Muscle layer of colon (tissue), 2 donors: Measurements from ENCODE around the gene ASCC3.

Experiments
- H3K27ac ChIP-seq: one replicate; pipeline ENCODE4 v1.7.0; 2013; ENCODE audit warnings: low read depth, mild to moderate bottlenecking, low read length, moderate library complexity
- H3K27me3 ChIP-seq, 2 donors: one replicate each; pipeline ENCODE4 v1.7.0; 2013; ENCODE audit warnings: low read length in 2 of 2, mild to moderate bottlenecking in 2 of 2; ENCODE audit not compliant: insufficient read depth in 2 of 2, control insufficient read depth in 1 of 2
- H3K36me3 ChIP-seq: one replicate; pipeline ENCODE4 v1.7.0; 2013; ENCODE audit warnings: mild to moderate bottlenecking, low read length; ENCODE audit not compliant: insufficient read depth
- H3K4me1 ChIP-seq: one replicate; pipeline ENCODE4 v1.7.0; 2013; ENCODE audit warnings: mild to moderate bottlenecking, low read length; ENCODE audit not compliant: insufficient read depth
- H3K4me3 ChIP-seq, 2 donors: one replicate each; pipeline ENCODE4 v1.7.0; 2013; ENCODE audit warnings: low read length in 2 of 2, low read depth in 1 of 2, mild to moderate bottlenecking in 1 of 2, moderate library complexity in 1 of 2
- H3K9ac ChIP-seq: one replicate; pipeline ENCODE4 v1.7.0; 2013; ENCODE audit warnings: low read length
- H3K9me3 ChIP-seq: one replicate; pipeline ENCODE4 v1.7.0; 2013; ENCODE audit warnings: mild to moderate bottlenecking, low read length
- donor health status: abdominal sarcoma.
- donor health status: Adenocarcinoma of cecum.

Gene ASCC3

DNA sequence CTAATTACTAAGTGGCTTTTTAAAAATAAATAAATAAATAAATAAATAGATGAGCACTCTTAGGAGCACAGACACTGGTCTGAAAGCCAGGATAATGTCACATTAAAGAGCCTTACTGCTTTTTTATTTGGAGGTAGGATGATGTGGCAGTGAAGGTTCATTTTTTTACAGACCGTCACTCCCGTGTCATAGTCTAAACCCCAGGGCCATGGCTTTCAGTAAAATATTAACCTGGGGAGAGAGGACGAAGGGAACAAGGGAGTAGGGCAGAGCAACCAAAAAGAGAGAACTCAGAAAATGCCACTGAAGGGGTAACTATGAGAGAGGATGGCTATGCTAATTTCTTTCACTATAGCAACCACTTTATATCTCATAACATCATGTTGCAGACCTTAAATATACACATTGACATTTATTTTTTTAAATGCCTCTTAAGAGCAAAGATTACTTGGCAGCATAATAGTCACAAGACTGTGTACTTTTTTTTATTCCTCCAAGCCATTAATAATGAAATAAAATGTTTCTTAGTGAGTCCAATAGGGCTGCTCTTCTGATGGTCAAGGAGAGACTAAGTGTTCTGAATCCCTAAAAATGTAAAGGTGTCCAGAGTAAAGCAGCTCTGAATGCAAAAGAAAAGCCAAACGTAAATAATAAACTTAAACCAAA, 315.6 kb downstream of the ASCC3 start:
- Histone ChIP-seq H3K27me3 (no peaks in the 10 kb centered on the region), H3K27ac (no peak overlapping the region), H3K36me3 (no peaks in the 10 kb centered on the region), H3K9ac (no peak overlapping the region), H3K9me3 (no peaks in the 10 kb centered on the region), H3K4me3 (no peak overlapping the region), H3K4me1 (no peaks in the 10 kb centered on the region)

DNA sequence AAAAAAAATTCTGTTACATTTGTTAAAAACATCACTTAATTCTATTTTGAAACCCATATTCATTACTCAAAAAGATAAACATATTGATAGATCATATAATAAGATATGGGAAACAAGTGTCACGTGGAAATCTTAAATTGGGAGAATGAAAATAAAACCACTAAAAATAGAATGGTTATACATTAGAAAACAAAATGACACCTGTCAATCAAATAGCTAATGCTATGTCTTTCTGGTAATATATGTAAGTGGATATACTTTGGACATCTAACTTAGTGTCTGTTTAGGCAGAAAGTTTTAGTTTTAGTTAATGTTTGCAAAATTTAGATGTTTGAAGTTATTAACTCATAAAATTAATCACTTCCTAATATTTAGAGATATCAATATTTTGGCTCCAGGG, 321.3 kb downstream of the ASCC3 start:
- no peak overlapping the region for H3K9ac ChIP-seq
- H3K36me3 ChIP-seq = no peaks in the 10 kb centered on the region
- no peaks in the 10 kb centered on the region for H3K4me1 ChIP-seq
- H3K9me3 ChIP-seq = no peaks in the 10 kb centered on the region
- H3K27me3 ChIP-seq = no peaks in the 10 kb centered on the region
- H3K27ac ChIP-seq = no peak overlapping the region
- H3K4me3 ChIP-seq = no peak overlapping the region

DNA sequence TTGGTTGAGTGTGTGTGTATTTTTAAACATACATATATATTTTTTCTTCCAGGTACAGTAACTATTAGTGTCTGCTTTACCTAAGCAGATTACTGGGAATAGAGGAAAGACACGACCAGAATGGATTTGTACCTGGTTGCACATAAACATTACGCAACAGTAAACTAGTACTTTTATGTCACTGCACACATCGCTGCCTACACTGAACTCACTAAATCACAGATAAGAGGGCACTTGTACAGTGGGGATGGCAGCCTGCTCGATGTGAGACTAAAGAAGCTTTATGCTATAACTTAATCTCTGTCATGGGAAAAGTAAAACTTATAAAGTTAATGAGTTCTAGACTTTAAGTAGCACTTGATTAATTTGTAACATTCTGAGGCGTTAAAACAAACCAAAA, 326.9 kb downstream of the ASCC3 start:
- Histone ChIP-seq H3K4me1 (no peaks in the 10 kb centered on the region), H3K27ac (no peak overlapping the region), H3K9ac (no peak overlapping the region), H3K27me3 (no peaks in the 10 kb centered on the region), H3K9me3 (no peaks in the 10 kb centered on the region), H3K36me3 (no peaks in the 10 kb centered on the region), H3K4me3 (no peak overlapping the region)

GRCh38 chr6:100553243-100553642, 327.9 kb downstream of the ASCC3 start:
- H3K4me1 ChIP-seq = no peaks in the 10 kb centered on the region
- H3K9me3 ChIP-seq = no peaks in the 10 kb centered on the region
- no peaks in the 10 kb centered on the region for H3K36me3 ChIP-seq
- H3K27me3 ChIP-seq = no peaks in the 10 kb centered on the region
- H3K9ac ChIP-seq = no peak overlapping the region
- no peak overlapping the region for H3K27ac ChIP-seq
- no peak overlapping the region for H3K4me3 ChIP-seq

DNA sequence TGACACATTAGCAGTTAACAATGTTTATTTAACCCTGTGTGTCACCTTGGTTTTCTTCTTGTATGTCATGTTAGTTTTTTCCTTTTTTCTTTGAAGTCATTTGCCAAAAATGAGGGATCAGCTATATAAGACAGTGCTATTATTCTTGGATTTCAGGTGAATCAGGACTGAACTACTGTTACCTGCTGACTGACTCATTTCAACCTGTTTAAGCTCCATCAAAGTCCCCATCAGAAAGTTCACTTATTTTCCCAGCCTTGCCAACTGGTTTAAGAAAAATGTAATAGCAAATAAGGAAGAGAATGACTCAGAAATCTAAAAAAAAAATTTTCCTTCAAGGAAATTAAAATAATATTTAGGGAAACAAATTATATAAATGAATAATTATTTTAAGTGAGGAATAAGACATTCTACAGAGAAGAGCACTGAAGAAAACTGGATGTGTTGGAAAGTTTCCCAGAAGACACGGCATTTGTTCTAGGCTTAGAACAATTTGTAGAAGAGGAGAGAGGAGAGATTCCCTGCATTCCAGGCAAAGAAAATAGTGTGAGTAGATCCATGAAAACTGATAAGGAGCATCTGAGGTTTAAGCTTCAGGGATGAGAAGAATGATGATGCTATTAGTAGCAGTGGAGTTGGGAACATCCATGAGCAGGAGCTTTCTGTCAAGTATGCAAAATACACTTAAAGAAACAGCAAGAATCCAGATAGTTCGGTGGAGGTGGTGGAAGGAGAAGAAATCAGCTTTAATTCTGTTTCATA, 331.5 kb downstream of the ASCC3 start:
- no peaks in the 10 kb centered on the region for H3K9me3 ChIP-seq
- no peak overlapping the region for H3K4me3 ChIP-seq
- H3K9ac ChIP-seq = no peak overlapping the region
- H3K36me3 ChIP-seq = no peaks in the 10 kb centered on the region
- H3K27ac ChIP-seq = no peak overlapping the region
- H3K27me3 ChIP-seq = no peaks in the 10 kb centered on the region
- H3K4me1 ChIP-seq = no peaks in the 10 kb centered on the region

DNA sequence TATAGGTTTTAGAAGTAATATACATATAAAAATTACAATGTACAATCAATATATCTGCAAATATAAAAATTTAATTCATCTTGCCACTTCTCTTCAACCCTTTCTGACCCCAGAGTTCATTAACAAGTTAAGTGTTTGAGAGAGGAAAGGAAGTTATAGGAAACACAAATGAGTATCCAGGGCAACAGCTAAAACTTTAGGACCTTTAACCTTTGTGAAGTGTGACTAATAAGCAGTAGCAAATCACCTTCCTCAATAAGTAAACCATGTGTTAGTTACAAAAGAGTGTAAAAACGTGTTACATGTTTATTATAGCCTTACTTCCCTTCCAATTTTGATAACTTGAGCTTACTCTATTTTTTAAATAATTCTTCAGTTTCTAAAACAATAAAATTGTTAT, 343.0 kb downstream of the ASCC3 start:
- Histone ChIP-seq H3K27ac (no peak overlapping the region), H3K9ac (no peak overlapping the region), H3K36me3 (no peaks in the 10 kb centered on the region), H3K4me3 (no peak overlapping the region), H3K9me3 (no peaks in the 10 kb centered on the region), H3K4me1 (no peaks in the 10 kb centered on the region), H3K27me3 (no peaks in the 10 kb centered on the region)

DNA sequence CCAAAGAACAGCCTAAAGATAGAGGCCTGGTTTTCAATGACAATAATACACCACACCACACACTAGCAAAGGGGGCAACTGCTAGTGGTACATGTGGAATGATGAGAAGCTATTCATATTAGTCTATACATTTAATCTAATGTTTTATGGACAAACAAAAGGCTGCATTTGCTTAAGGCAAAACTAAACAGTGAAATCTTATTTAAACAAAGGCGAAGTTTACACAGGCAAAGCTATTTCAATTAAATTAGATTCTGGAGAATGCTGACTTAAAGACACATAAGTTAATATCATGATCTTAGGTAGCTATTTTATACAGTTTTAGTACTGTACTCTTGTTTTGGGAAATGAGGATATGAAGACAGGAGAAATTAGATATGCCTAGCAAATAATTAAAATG, 362.5 kb downstream of the ASCC3 start:
- Histone ChIP-seq H3K9me3 (no peaks in the 10 kb centered on the region), H3K36me3 (no peaks in the 10 kb centered on the region)

GRCh38 chr6:100517633-100518032, 363.5 kb downstream of the ASCC3 start:
- H3K9ac ChIP-seq = no peak overlapping the region
- no peaks in the 10 kb centered on the region for H3K9me3 ChIP-seq
- no peaks in the 10 kb centered on the region for H3K27me3 ChIP-seq
- H3K36me3 ChIP-seq = peaks cover 3% of the 10 kb centered on the region
- H3K27ac ChIP-seq = no peak overlapping the region
- no peak overlapping the region for H3K4me3 ChIP-seq
- no peaks in the 10 kb centered on the region for H3K4me1 ChIP-seq

More for the DNA sequence above, 362.5 kb downstream of the ASCC3 start:
- H3K27ac ChIP-seq = no peak overlapping the region
- H3K4me3 ChIP-seq = no peak overlapping the region
- H3K4me1 ChIP-seq = no peaks in the 10 kb centered on the region
- no peaks in the 10 kb centered on the region for H3K27me3 ChIP-seq
- H3K9ac ChIP-seq = no peak overlapping the region

DNA sequence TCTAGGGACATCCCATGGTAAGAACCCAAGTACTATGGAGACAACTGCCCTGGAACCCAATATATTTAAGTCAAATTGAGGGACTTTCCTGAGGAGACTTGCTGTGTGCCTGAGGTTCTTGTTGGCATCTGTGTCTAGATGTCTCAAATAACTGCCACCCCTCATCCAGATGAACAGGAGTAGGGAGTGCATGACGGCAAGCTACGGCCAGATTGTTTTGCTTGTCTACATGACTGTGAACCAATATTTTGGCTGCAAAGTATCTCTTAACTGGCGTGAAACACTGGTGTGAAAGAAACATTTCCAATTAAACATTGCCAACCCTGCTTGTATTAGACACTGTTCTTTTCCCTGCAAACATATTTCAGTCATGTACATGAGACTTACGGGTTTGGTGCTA, 364.0 kb downstream of the ASCC3 start:
- no peaks in the 10 kb centered on the region for H3K27me3 ChIP-seq
- no peak overlapping the region for H3K9ac ChIP-seq
- H3K36me3 ChIP-seq = peaks cover 8% of the 10 kb centered on the region
- H3K4me1 ChIP-seq = no peaks in the 10 kb centered on the region
- no peaks in the 10 kb centered on the region for H3K9me3 ChIP-seq
- H3K4me3 ChIP-seq = no peak overlapping the region
- H3K27ac ChIP-seq = no peak overlapping the region

DNA sequence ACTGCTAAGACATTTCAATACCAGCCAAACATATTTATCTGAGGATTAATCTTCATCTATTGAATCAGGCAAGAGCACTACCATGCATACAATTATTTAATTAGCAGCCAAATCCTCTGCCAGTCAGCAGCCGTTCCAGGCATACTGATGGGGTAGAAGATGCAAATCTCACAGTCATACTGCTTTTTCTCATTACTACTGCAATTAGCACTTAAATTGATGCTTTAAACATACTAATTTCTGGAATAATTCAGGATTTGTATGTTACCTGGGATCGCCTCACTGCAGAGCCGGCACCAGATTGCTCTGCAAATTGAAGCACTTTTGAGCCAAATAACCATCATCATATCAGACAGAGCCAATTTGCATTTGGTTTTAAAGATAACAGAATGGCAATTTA, 366.5 kb downstream of the ASCC3 start:
- H3K9me3 ChIP-seq = no peaks in the 10 kb centered on the region
- no peaks in the 10 kb centered on the region for H3K4me1 ChIP-seq
- peaks cover 12% of the 10 kb centered on the region for H3K36me3 ChIP-seq
- no peak overlapping the region for H3K9ac ChIP-seq
- no peaks in the 10 kb centered on the region for H3K27me3 ChIP-seq
- no peak overlapping the region for H3K4me3 ChIP-seq
- no peak overlapping the region for H3K27ac ChIP-seq

DNA sequence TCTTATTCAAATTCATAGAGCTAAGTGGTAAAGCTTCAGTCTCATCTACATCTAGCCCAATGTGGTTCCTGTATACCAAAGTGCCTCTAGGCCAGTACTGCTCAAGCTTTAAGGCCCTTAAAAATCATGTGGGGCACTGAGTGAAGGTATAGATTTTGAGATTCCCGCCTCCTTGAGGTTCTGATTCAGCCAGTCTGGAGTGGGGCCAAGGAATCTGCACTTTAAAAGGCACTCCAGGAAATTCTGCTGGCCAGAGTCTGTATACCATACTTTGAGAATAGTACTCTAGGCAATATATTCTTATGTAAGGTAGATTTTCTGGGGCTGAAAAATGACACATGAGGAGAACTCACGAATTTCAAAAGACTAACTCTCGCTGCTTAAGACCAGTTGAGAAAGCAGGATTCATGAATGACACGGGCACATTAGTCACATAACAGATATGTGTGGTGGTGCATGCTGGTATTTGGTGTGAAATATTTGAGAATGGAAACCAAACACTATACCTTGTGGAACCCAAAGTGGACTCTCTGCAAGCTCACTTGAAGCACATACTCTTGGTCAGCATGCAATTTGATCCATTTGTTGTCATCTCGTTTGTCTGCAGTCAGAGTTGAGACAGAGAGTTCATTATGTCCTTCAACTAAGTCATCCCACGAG, 368.8 kb downstream of the ASCC3 start:
- no peak overlapping the region for H3K27ac ChIP-seq
- no peaks in the 10 kb centered on the region for H3K4me1 ChIP-seq
- no peak overlapping the region for H3K4me3 ChIP-seq
- no peaks in the 10 kb centered on the region for H3K9me3 ChIP-seq
- no peak overlapping the region for H3K9ac ChIP-seq
- H3K27me3 ChIP-seq = no peaks in the 10 kb centered on the region
- peaks cover 18% of the 10 kb centered on the region for H3K36me3 ChIP-seq
